ENCODE results near the gene PAM. TPM values are rescaled to one million over a fixed set of nuclear protein-coding genes. Genes with fewer than 3 reads are reported as not detected.

PAM gene
- total RNA-seq, 4 donors from 2014 or later = 132 to 224 (median 184) TPM

DNA sequence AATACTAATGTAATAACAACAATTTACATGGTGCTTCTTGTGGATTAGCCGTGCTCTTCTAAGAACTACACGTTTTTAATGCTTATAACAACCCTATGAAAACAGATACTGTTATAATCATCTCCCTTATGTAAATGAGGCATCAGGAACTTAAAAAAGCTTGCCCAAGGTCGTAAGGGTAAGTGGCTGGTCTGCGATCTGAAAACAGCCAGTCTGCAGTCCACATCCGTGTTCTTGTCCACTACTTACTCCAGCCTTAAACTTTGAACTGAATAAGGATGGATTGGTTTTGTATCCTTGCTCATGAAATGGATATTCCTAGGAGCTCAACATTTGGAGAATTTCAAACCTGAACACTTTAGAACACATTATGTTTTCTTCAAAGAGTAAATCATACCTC lies 26.7 kb downstream of the PAM start:
- Histone ChIP-seq H3K4me3 (no peak overlapping the region), H3K36me3 (no peaks in the 10 kb centered on the region), H3K9me3 (no peaks in the 10 kb centered on the region), H3K27ac (no peak overlapping the region), H3K4me1 (peaks cover 0 to 37% (median 4%) of the 10 kb centered on the region in 4 donors), H3K27me3 (no peaks in the 10 kb centered on the region)
- 47 to 55% methylated on average over 5 of the region's 5 CpGs for WGBS, 2 donors
- TF ChIP-seq EP300 (IDR thresholded peaks at IDR 0.05) = no peak
- TF ChIP-seq CTCF (IDR thresholded peaks at IDR 0.05) = no peak
- TF ChIP-seq POLR2A (IDR thresholded peaks at IDR 0.05) = no peak
- DNase-seq (ENCODE audit: low spot score in 2 of 2) = no peak

DNA sequence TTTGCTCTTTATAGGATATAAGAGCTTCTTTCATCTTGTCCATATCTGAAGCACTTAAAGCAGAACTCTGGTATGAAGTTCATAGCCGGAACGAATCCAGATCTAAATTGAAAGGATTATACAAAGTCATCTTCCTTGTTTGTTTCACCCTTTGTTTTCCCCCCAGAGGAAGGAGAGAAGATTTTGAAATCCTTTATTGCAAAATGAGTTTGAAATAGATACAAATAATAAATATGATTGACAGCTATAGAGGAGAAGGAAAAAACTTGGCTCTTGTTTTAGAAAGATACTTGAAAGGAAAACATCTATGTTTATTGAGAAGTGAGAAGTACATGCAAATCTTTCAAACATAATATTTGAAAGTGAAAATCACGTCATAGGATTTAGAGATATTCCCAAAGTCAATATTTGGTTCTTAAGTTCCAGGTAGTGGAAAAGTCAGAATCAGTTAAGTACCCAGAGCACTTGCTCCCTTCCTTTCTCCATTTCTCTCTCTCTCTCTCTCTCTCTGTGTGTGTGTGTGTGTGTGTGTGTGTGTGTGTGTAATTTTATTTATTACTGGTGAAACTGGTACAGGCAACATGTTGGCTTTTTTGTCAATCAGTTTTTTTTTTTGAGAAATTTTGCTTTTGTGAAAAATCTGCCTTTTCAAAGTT lies 27.2 kb downstream of the PAM start:
- no peaks in the 10 kb centered on the region for H3K36me3 ChIP-seq
- no peaks in the 10 kb centered on the region for H3K9me3 ChIP-seq
- WGBS, 2 donors = 52 to 56% methylated on average over 3 of the region's 3 CpGs
- H3K4me1 ChIP-seq = peaks cover 0 to 37% (median 4%) of the 10 kb centered on the region in 4 donors
- no peak for DNase-seq (ENCODE audit: low spot score in 2 of 2)
- H3K4me3 ChIP-seq = no peak overlapping the region
- H3K27me3 ChIP-seq = no peaks in the 10 kb centered on the region
- H3K27ac ChIP-seq = no peak overlapping the region
- TF ChIP-seq CTCF (IDR thresholded peaks at IDR 0.05) (no peak), POLR2A (IDR thresholded peaks at IDR 0.05) (no peak), EP300 (IDR thresholded peaks at IDR 0.05) (no peak)

DNA sequence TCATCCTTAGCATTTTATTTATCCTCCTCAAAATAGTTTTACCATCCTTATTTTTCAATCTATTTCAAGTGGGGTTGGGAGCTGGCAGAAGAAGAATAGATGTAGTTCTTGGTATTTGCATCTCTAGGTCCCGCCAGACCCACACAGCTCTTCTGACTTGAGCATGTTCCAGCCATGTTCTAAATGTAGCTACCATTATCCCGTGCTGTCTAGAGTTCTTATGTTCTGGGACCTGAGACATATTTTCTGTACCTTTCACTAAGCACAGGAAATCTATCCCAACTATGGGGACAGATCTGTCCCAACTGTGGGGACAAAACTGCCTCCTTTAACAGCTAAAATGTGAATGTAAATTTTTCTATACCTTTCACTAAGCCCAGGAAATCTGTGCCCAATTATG lies 32.0 kb downstream of the PAM start:
- H3K27me3 ChIP-seq = no peaks in the 10 kb centered on the region
- H3K4me1 ChIP-seq = peaks cover 0 to 8% (median under 1%) of the 10 kb centered on the region in 4 donors
- no peaks in the 10 kb centered on the region for H3K9me3 ChIP-seq
- WGBS, 2 donors = 89 to 93% methylated on average over 2 of the region's 2 CpGs
- no peak for DNase-seq (ENCODE audit: low spot score in 2 of 2)
- H3K36me3 ChIP-seq = no peaks in the 10 kb centered on the region
- TF ChIP-seq EP300 (IDR thresholded peaks at IDR 0.05) = no peak
- no peak for TF ChIP-seq POLR2A (IDR thresholded peaks at IDR 0.05)
- TF ChIP-seq CTCF (IDR thresholded peaks at IDR 0.05) = no peak
- H3K27ac ChIP-seq = no peak overlapping the region
- H3K4me3 ChIP-seq = no peak overlapping the region

GRCh38 chr5:102788788-102789187 lies 33.7 kb downstream of the PAM start:
- no peak overlapping the region for H3K4me3 ChIP-seq
- TF ChIP-seq EP300 (IDR thresholded peaks at IDR 0.05) = no peak
- TF ChIP-seq POLR2A (IDR thresholded peaks at IDR 0.05) = no peak
- TF ChIP-seq CTCF (IDR thresholded peaks at IDR 0.05) = no peak
- no peaks in the 10 kb centered on the region for H3K27me3 ChIP-seq
- H3K27ac ChIP-seq = no peak overlapping the region
- H3K9me3 ChIP-seq = no peaks in the 10 kb centered on the region
- DNase-seq (ENCODE audit: low spot score in 2 of 2) = no peak
- no peaks in the 10 kb centered on the region for H3K36me3 ChIP-seq
- 93 to 95% methylated on average over 2 of the region's 2 CpGs for WGBS, 2 donors
- no peaks in the 10 kb centered on the region for H3K4me1 ChIP-seq

GRCh38 chr5:102789469-102789868 lies 34.4 kb downstream of the PAM start:
- H3K9me3 ChIP-seq = no peaks in the 10 kb centered on the region
- WGBS, 2 donors = 94 to 95% methylated on average over 4 of the region's 4 CpGs
- H3K36me3 ChIP-seq = no peaks in the 10 kb centered on the region
- H3K27me3 ChIP-seq = no peaks in the 10 kb centered on the region
- no peak overlapping the region for H3K4me3 ChIP-seq
- H3K27ac ChIP-seq = no peak overlapping the region
- DNase-seq (ENCODE audit: low spot score in 2 of 2) = no peak
- H3K4me1 ChIP-seq = no peaks in the 10 kb centered on the region
- TF ChIP-seq EP300 (IDR thresholded peaks at IDR 0.05) = no peak
- no peak for TF ChIP-seq CTCF (IDR thresholded peaks at IDR 0.05)
- no peak for TF ChIP-seq POLR2A (IDR thresholded peaks at IDR 0.05)
